Stimulated activated CD4-positive, alpha-beta T cell treated with anti-CD3 and anti-CD28 coated beads, Interleukin-12 subunit alpha, Interleukin-12 subunit beta, amount 100 ng/mL, for 48 hours (primary cell): ENCODE results near the gene C17orf50.

Experiments
- DNase-seq, 3 donors: peaks; one replicate each; pipeline ENCODE4 v3.0.0-alpha.2; 2020; ENCODE audit warnings: low read depth in 2 of 3, low spot score in 1 of 3

Gene C17orf50

GRCh38 chr17:35733366-35733765 is 27.3 kb upstream of the C17orf50 start:
- DNase-seq = no peak

DNA sequence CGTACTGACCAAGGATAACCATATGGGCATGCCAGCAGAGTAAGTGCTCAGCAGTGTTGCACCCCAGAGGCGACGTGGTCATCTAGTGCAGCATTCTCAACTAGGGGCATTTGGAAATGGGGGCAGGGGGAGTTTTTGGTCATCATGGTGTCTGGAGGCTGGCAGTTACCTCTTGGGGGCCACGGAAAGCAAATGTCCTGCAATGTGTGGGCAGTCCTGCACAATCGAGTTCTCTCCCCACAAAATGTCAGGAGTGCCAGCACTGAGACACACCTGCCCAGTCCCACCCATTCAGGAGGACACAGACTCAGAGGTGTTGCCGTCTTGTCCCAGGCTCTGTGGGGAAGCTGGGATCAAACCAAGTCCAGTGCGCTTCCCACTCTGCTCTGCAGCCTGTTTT is 26.3 kb upstream of the C17orf50 start:
- no peak for DNase-seq

- no peak for DNase-seq
These were observed 25.5 kb upstream of the C17orf50 start for GRCh38 chr17:35735036-35735805.

DNA sequence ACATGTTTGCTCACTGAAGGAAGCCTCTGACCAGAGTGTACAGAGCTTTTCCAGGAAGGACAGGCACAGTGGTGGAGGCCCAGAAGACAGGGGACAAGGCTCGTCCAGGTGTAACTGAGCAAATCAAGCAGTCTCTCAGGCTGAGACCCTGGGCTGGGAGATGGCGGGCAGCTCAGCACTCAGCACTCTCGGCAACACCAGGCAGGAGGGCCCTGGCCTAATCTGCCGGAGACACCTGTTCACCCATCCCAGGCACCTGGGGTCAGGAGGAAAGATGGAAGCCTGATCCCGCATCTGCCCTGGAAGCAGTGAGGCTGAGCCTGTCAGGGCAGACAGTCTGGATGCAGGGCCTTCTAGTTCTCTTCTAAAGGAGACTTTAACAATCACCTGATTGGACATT is 24.5 kb upstream of the C17orf50 start:
- DNase-seq = no peak

GRCh38 chr17:35738519-35739133 is 22.1 kb upstream of the C17orf50 start:
- DNase-seq = no peak

- DNase-seq = no peak
These were observed 20.5 kb upstream of the C17orf50 start for GRCh38 chr17:35740216-35740615.

GRCh38 chr17:35740997-35741931 is 19.4 kb upstream of the C17orf50 start:
- no peak for DNase-seq

GRCh38 chr17:35742496-35742895 is 18.2 kb upstream of the C17orf50 start:
- no peak for DNase-seq

GRCh38 chr17:35742896-35743477 is 17.7 kb upstream of the C17orf50 start:
- no peak for DNase-seq

DNA sequence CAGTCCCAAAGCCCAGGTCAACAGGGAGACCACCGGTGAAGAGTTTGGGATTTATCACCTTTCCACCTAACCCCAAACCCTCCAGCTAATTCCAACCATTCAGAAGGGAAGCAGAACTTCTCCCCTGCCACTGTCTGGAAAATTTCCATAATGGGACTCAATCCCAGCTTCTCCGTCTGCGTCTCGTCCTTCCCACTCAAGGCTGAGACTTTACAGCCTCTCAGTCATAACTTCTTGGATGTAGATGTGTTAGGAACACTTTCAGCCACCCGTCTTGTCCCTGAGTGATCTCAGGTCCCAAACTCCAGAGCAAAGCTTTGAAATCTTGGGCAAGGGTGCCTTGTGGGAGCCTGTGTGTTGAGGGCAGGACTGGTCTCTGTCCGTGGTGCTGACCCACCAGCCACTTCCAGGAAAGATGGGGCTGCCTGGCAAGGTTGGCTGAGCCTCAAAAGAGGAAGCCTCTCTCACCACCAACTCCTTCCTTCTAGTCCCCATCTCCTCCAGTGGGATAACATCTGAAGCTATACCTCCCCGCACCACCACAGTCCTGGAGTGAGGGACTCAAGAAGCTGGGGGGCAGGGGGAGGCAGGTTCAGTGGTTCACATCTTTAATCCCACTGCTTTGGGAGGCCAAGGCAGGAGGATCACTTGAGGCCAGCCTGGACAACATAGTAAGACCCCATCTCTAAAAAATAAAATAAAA is 16.9 kb upstream of the C17orf50 start:
- no peak for DNase-seq

- no peak for DNase-seq
These were observed 15.9 kb upstream of the C17orf50 start for GRCh38 chr17:35744830-35745229.

- DNase-seq = no peak
These were observed 15.4 kb upstream of the C17orf50 start for GRCh38 chr17:35745246-35745645.

DNA sequence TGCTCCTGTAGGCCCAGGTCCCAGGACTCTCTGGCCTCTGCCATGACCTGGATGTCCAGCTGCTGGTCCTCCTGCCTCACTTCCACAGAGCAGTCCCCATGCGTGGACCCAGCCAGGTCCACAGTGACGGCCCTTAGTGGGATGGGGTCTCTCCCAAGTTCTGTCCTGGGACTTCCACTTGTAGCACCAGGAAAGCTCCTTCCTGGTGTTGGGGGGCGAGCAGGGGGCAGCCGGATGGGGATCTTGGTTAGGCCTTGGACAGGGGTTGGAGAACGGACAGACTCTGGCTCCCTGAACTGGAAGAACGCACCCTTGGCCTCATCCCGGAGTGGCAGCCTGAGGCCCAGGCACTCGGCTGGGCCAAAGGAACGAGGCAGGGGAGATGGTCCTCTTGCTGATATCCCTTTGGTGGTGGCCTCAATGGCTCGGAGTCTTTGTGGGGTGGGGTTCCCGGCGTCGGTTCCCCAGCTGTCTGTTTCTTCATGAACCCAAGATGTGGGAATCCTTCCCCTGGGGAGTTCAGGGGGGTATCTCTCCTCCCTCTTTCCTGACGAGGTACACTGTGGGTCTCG is 14.9 kb upstream of the C17orf50 start:
- DNase-seq = no peak

DNA sequence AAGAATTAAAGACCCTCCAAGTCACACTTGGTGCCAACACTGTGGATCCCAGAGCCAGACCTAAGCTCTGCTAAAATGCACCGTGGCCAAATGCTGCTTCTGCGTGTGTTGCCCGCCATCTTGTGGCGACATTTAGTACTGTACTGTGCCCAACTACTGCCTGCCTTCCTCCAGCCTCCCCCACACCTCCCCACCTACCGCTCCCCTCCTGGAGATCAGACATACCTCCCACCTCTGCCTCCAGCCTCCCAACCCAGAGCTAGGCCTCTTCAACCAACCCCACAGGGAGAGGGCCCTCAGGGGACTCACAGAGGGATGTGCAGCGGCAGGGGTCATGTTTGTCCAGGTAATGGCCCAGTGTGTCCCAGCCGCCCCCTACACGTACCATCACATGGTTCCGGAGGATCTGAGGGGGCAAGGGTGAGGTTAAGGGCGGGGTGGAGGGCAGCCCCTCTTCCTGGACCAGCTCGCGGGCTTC is 13.1 kb upstream of the C17orf50 start:
- DNase-seq = peak; percentile 68 to 87 (median 72)

DNA sequence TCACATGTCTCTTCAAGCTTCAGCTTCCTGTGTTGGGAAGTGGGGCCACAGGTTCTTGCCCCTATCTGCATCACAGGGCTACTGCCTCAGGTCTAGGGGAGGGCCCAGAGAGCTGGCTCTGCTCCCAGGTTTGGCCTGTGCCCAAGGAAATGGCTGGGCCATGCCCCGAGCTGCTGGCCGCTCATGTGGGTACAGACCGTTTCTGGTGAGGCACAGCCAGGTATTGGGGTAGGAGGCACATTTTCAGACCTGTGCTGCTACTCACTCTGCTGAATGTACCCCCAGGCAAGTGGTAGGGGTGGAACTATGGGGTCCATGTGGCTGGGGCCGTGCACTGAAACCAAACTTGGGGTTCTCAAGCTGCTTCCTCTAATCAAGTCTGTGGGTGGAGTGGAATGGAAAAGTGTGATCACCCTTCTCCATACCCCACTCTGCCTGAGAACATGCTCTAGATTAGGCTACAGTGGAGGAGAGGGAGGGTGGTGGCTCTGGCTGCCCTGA is 12.3 kb upstream of the C17orf50 start:
- no peak for DNase-seq

GRCh38 chr17:35748979-35749378 is 11.7 kb upstream of the C17orf50 start:
- no peak for DNase-seq

DNA sequence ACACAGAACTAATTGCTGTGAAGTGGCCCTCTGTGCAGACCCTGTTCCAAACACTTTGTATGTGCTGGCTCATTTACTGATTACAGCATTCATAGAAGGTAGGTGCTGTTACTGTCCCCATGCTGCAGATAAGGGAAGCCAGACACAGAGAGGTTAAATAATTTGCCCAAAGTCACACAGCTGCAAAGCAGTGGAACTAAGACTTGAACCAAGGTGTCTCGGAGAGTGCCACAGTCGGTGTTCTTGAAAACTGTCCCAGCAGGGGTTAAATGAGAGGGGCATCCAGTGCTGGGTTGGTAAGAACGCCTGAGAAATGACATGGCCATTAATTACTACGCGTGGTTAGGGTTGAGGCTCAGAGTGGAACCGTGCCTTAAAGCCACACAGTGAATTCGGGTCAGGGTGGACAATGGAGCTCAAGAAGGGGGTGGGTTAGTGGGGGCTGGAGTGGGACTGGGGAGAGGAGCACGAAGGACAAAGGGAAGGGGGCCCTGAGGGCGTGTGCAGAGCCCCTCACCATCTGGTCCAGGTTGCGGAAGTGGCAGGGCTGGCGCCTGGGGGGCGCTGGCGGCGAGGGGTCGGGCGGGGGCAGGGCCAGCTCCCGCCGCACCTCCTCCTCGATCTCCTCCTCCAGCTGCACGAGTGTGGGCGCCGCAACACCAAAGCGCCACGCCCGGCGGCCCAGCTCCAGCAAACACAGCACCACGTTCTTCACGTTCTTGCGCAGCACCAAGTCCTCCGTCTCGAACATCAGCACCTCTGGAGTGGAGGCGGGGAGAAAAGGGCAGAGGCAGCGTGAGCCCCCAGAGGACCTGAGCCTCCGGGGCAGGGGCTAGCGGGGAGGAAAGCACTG is 10.9 kb upstream of the C17orf50 start:
- no peak for DNase-seq

- DNase-seq = no peak
These were observed 9.9 kb upstream of the C17orf50 start for GRCh38 chr17:35750526-35751395.
